HG03354 (cell line): ENCODE data around the gene GAP43.
A peak's percentile ranks its signal among the peaks of the same experiment; 100 is the strongest.

Source experiments
- ATAC-seq: cut with Tn5 transposase; IDR thresholded peaks from one replicate; pipeline ENCODE4 v1.9.1; 2021; ENCODE audit warnings: mild to moderate bottlenecking; ENCODE audit not compliant: unreplicated experiment, poor library complexity, severe bottlenecking

Gene GAP43

DNA sequence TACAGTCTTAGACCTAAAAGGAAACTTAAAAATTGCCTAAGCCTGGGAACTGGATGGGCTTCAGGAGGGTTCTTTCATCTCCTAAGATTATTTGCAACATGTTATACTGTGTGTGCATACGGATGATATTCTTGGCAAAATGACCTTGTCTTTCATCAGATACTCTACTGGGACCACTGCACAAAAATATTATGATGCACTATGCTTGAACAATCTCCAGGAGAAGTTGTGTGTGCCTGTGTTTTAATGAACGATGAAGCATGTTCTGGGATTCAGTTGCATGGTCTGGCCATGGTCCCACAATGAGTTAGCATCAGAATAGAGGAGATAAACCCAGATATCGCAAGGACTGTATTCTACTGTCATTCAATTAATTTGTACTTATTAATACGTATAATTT, 68.7 kb downstream of the GAP43 start:
- no peak for ATAC-seq

DNA sequence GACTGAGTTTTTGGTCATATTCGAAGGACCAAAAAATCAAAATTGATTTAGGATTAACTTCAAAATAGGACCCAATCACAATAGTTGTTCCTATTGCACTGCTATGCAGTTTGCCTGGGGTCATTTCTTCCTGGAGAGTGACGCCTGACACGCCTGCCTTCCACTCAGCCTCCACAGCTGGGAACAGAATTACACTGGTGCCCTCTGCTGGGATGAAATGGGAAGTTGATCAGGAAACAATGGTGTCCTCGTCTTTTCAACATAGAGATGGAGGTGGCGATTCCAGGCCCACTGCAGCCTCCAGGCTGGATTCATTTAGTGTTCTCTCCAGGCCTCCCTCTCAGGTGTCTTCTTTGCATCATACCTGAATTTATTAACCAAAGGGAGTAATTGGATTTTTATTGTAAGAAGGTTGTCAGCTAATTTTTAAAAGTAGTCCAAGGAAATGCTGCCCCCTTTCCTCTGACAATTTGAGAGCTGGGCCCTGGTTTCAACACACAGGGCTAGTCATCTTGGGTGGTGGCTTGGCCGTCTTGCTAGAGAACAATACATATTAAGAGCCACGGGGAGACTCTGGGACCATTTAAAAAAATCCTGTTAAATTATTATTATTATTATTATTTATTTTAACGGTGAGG, 69.7 kb downstream of the GAP43 start:
- ATAC-seq = peak; percentile 98

DNA sequence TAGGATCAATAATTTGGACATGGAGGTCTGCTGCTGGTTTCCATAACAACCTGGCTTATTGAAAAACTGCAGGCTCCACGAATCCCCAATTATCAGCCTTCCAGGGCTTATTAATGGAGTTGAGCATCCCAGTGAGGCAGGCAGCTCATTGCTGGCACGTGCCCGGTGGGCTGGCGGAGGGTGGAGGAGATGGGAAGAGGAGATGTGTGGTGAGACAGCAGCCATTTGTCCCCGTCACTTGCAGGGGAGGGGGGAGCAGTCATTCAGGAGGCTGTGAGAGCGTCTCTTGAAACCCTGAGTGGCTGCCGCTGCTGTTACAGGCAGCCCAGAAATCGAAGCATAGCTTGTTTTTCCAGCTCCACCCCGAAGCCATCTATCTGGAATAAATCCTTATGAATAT, 70.6 kb downstream of the GAP43 start:
- no peak for ATAC-seq

DNA sequence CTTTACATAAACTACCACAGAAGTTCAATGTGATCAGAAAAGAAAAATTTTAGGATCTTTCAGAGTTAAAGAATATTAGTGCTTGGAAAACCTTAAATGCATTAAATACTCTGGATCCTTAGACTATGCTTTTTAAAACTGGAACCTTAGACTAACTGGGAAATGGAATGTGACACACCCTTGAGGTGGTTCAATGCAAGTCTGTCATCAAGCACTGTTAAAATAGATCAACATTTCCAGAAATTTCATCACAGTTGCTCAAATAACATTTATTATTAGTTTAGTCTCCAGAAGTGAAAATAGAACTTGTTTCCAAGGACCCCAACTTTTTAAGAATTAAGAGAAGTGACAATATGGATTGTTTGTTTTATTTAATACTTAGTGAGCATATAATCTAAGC, 71.8 kb downstream of the GAP43 start:
- ATAC-seq = no peak

DNA sequence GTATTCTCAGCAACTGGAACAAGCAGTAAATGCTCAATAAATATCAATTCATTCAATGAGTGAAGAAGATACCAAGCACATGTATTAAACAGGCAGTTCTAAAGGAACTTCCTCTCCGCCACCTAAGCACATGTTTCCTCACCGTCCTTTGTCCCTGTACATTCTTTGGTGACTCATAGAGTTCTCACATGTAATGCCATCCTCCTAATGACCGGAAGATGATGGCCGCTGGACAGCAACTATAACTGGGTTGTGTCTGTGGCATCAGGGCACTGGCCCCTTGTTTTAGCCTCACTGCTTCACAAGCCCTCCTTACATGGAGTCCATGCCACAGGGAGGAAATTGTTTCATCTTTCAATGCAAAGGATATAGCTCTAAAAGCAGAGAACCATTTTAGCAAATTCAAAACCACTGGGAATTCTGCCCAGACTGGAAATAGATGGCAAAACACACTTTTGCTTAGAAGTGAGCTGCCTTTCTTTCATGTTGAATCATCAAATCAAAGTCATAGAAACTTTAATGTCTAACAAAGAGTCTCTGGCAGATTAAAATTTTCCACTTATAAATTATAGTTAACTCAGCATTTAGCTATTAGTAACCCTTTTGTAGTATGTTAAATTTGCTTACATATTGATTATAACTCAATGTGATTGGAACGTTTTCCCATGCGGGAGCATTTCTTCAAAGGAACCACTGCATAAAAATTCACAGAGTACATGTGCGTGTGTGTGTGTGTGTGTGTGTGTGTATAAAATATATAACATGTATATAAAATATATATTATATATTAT, 74.1 kb downstream of the GAP43 start:
- no peak for ATAC-seq

DNA sequence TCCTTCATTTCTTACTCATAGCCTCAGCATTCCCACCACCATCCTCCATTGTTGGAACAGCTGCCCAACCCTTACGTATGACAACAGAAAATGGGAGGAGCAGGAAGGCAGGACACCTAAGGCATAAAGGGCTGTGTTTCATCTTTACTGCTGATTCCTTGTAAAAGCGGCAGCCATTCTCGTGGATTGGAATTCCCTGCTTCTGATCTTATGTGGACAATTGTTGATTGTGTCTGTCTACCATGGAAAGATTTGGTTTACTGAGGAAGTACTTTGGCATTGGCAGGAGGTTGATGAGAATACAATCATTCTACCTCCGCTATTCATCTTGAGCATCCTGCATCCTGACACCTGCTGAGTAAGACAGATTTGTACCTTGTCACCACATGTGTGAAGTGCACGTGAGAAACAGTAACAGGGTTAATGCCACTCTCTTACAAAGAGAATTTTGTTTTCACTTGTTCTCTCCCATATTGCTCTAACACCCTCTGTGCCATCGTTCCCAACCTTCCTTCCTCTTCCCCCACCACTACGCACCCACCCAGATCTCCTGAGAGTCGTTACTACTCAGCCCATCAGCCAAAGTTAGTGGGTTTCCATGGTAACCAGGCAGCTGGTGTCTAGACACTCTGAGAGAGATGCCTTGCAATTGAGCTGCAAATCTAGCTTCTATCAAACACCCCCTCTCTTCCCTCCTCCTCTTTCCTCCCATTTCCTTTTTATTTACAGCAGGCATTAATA, 75.7 kb downstream of the GAP43 start:
- no peak for ATAC-seq

DNA sequence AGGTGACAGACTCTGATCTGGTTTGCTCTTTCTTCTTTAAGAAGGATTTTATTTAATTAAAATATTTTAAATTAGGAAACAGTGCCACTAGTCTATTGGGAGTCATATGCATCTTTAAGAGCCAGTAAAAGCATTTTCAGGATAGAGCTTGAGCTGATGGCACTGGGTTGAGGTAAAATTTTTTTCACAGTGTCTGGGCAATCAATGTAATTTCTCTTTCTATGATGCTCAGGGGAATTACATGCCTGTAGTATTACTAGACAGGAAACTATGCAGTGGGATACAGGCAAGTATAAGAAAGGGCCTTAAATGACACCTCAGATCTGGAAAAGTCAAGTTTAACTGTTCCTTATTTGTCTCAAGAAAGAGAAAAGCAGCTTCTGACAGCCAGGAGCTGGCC, 76.4 kb downstream of the GAP43 start:
- ATAC-seq = no peak

DNA sequence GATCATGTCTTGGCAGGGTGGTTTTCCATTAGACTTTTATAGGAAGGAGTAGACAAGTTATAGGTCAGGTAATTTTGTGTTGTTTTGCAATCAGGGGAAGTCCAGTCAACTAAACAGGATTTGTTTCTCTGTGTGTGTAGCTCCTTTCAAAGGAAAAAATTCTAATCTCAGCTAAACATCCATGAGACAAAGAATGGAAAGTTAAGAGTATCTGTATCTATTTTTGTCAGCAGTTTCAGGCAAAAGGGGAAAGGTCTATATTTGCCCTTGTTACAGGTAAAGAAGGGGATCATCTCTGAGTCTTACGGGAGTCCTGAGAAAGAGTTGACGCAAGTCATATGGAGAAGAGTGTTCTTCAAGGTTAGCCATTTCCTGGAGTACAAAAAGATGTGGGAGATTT, 79.3 kb downstream of the GAP43 start:
- ATAC-seq = no peak

DNA sequence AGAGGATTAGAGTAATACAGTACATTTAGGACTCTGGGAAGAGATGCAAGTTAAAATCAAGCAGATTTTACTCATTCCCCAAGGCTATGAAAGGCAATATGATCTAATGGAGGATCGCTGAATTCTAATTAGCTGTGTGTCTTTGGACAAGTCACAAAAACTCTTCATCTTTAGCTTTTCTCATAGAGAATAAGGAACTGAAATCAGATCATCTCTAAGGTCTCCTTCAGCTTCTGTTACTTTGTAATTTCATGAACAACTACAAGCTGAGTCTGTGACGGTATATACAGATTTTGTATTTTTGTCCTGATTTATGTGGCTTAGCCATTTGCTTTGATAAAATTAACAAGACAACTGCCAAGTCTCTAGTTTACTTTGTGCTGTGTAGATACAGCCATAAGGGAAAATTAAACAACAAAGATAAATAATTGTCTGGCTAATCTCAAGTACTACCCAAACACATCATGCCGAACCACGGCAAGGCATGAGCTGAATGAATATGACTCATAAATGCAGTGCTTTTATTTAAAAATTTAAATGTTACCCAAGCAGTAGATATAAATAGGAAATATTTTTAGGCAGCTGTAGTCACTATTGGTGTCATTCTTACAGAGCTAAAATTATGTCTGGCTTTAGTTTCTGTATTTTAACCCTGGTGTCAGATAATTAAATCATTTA, 81.5 kb downstream of the GAP43 start:
- ATAC-seq = no peak

DNA sequence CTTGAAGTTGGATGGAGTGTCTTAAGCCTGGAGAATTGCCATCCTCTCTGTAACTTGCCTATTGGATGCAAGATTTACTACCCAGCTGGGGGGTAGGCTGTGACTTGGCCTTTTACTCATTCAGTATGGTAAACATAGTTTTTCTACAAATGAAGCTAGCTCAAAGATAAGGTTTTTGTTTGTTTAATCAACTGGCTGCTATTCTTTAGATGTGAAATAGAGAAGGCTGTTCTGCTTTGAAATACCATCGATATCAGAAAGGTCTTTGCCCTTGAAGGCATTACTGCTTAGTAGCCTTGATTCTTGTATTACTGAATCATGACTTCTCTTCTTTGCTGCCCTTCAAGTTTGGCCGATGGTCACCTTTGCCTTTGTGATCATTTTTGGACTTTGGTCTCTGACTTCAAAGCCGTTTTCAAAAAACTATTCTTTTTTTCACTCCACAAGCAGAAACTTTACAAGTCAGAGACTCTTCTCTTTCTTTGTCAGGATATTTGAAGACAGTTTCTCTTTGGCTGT, 83.1 kb downstream of the GAP43 start:
- no peak for ATAC-seq

DNA sequence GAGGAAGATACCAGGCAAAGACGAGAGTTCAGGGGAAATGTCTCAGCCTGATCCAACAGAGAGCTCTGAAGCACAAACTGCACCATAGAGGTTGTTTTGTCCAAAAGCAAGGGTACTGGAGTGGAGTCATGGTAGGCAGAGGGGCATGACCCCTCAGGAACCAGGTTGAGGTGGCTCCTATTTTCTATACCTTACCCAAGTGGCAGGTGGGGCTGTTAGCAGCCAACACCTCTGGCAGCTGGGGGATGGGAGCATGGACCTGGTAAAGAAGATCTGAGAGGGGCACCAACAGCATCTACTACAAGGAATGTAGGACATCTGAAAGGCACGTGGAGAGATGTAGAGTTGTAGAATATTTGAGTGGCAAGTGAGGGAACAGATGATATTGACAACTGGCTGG, 85.2 kb downstream of the GAP43 start:
- no peak for ATAC-seq

DNA sequence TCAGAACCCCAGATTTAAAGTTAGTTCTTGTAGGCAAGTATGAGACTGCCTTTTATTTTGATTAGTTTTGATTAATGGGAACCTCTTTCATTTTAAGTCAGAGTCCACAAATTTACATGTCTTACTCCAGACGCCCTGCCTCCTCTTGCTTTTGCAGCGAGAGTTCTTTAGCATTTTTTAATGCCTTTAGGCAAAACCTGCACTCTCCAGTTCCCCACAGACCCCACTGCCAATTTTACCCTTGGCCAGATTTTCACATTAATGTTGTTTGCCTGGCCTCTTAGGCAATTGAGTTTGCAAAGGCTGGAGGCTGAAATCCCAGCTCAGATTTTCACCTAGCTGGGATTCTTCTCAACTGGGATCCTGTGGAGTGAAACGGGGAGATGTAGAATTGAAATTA, 85.8 kb downstream of the GAP43 start:
- ATAC-seq = no peak

DNA sequence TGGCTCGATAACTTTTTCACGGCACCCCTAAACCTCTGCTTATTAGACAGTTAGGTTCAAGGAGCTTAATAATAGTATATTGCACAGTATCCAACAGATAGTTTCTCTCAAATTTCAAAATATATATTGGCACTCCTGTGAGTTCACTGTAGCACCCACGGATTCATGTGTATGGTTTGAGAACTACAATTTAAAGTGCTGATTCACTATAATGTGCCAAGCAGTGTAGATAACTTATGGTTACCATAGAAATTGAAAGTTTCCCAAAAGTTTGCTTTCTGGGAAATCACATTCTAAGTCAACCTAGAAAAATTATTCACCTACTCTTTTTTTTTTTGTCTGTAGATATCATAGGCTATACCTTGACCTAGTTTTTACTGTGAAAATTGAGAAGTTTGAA, 86.6 kb downstream of the GAP43 start:
- ATAC-seq = no peak

DNA sequence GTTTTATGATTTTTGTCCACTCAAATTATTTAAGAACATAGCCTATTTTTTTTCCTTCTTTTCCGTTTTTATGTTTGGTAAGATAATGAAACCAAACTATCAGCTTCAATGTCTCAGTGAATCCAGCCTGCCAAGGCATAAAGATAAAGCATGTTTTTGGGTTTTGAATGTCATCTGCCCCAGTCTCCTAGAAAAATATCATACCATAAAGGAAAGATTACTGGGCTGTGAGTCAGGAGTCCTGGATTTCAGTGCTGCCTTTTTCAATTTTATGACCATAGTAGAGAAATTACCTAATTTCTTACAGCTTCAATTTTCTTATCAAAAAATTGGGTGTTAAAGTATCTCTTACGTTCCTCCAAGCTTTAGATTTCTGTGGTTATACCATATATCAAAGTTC, 87.5 kb downstream of the GAP43 start:
- no peak for ATAC-seq

DNA sequence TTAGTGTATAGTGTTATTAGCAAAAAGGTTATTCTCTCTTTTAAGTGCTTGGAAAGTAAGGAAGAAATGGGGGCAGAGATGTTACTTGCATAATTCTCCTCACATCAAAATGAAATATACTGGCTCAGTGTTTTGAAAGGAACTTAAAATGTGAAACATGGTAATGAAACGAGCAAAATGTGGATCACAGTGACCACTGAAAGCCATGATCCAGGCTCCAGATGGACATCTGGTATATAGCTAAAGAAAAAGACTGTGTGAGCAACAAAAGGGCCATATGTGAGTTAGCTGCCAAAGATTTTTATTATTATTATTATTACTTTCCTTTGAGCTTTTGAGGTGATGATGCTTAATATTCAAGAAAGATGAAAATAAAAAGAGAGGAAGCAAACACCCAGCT, 89.6 kb downstream of the GAP43 start:
- no peak for ATAC-seq

DNA sequence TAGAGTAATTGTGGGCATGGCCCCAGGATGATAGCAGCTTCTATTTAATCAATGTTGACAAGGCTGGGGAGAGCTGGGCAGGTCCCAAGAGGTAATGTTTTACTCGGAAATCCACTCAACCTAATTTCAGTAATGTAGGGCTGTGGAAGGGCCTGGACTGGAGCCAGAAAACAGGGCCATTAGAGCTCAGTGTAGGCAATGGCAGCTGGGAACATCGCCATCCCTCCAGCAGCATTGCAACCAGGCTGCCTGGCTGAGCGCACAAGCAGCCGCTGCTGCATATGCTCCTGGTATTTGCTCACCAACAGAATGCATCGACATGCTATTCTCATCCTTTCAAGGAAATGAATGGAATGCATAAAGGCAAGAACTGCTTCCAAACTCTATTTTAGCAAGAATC, 90.0 kb downstream of the GAP43 start:
- ATAC-seq = no peak

DNA sequence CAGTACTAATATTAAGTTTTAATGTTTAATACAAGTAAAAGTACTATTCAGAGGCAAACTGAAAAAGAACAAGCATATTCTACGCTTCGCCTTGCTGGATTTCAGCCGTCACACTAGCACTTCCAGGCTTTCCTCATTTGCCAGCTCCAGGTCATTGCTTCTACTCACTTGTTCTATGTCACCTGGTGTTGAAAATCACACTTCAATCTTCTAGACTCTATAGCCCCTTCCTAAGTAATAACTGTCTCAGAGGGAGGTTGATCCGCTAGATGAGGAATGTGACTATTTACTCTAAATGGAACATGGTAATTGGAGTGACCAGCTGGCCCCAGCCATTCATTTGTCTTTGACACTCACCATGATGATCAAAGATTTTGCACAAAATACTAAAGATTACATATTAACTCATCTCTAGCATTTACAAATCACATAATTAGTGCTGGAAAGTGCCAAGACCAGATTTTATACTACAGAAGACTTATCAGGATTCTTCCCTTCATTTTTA, 92.0 kb downstream of the GAP43 start:
- no peak for ATAC-seq

DNA sequence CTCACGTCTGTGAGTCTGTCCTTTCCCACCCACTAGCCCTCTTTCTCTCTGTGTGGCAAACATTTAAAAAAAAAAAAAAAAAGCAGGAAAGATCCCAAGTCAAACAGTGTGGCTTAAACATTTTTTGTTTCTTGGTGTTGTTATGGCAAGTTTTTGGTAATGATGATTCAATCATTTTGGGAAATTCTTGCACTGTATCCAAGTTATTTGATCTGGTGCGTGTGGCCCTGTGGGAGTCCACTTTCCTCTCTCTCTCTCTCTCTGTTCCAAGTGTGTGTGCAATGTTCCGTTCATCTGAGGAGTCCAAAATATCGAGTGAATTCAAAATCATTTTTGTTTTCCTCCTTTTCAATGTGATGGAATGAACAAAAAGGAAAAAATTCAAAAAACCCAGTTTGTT, 97.7 kb downstream of the GAP43 start:
- no peak for ATAC-seq

DNA sequence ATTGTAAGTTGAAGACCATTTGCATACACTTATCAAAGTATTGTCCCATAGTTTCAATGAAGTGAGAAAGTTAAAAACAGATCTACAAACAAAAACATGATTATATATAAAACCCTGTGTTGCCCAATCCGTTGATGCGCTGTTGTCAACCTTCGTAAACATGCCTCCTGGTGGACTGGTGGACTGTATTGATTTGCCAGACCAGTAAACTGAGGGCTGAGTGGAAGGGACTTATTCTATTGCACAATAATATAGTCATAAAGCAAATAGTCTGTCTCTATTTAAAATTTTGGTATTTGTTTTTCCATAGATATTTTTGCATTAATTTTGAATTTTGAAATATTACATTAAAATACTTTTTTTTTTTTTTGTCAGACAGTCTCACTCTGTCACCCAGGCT, 102.5 kb downstream of the GAP43 start:
- no peak for ATAC-seq

DNA sequence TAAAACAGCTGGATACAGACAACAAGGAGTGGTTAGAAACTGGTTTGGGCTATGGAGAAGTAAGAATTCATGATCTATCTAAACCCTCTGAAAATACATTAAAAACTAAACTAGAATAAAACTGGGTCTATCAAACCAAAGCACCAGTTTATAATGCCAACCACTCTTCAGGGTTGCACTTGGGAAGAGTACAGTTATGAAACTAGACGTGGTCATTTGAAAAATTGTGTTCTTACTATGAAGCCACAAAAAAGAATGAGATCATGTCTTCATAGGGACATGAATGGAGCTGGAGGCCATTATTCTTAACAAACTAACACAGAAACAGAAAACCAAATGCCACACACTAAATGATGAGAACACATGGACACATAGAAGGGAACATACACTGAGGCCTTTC, 103.8 kb downstream of the GAP43 start:
- ATAC-seq = no peak
